GM21825 (cell line): ENCODE results near the gene CHAF1A.

Experiments
- ATAC-seq: cut with Tn5 transposase; IDR thresholded peaks from one replicate; pipeline ENCODE4 v1.9.1; 2021; ENCODE audit warnings: mild to moderate bottlenecking, moderate library complexity; ENCODE audit not compliant: unreplicated experiment

The CHAF1A gene

DNA sequence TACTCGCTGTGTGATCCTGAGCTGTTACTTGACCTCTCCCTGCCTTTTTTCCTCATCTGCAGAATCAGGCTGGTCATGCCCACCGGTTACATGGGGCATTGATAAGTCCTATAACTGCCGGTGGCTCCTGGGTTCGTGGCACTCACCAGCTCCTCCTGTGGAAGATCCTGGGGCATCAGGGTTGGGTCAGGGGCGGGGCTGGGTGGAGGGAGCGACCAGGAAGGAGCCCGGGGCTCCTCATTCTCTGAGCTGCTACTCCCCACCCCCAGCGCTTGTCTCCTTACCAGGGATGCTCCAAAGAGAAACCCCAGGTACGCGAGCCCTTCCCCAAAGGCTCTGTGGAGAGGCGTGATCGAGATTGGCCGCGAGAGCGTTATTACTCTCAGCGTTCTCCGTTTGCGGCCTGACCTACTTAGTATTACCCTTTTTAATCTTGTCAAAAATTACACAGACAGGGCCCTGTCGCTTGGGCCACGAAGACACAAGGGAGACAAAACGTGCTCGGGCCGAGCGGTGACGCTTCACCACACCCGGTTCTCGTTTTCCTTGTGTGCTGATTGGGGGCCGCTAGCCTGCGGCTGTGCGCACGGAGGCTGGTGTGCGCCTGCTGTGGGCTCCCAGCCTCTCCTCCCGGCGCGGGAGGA lies 80.4 kb downstream of the CHAF1A start:
- ATAC-seq: no peak

DNA sequence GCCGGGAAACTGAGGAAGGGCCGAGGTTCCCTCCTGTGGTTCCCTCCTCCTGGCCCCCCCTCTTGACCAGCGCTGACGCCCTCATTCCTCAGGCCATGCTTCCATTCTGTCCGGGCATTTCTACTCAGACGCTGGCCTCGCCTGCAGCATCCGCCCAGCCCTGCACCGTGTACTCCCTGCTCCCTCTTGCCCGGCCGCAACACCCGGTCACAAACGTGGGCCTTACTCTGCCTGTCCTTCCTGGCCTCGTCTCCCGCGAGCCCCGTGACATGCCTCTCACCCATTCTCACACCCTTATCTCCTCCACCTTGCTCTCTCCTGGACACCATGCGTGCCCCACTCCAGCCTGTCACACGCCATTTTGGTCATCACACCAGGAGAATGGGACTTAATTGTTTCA lies 80.9 kb downstream of the CHAF1A start:
- no peak for ATAC-seq

DNA sequence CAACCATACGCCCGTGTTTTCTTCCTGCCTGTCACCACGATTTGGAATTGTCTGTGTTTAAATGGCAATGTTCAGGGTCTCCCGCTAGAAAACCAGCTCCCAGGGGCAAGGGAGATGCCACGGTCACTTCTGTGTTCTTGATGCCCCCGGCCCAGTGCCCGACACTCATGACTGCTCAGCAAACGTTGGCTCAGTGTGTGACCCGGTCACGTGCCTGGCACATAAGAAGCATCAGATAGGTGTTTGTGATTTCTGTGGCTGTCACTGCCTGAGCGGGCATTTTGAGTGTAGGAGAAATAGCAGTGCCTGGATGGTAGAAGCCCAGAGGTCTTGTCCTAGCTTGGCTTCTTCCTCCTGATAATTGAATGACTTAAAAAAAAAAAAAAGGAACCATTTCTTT lies 85.1 kb downstream of the CHAF1A start:
- ATAC-seq: no peak

DNA sequence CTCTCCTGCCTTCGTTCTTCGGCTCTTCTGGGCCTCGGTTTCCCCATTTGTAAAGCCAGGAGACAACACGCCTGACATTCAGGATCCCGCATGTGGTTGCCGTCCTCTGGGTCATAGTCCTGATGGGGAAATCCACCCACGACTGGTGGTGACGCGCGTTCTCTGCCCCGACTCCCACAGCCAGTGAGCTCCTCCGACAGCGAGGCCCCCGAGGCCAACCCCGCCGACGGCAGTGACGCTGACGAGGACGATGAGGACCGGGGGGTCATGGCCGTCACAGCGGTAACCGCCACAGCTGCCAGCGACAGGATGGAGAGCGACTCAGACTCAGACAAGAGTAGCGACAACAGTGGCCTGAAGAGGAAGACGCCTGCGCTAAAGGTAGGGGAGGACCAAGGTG lies 86.1 kb downstream of the CHAF1A start:
- ATAC-seq: no peak

DNA sequence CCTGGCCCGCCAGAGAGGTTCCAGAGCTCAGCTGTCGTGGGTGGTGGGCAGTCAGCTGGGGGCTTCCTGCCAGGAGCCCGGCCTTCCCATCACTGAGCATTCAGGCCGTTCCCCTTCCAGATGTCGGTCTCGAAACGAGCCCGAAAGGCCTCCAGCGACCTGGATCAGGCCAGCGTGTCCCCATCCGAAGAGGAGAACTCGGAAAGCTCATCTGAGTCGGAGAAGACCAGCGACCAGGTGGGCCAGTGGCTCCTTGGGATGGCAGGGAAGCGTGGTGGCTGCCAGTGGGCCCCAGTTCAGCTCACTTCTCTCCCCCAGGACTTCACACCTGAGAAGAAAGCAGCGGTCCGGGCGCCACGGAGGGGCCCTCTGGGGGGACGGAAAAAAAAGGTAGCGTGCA lies 89.0 kb downstream of the CHAF1A start:
- no peak for ATAC-seq

DNA sequence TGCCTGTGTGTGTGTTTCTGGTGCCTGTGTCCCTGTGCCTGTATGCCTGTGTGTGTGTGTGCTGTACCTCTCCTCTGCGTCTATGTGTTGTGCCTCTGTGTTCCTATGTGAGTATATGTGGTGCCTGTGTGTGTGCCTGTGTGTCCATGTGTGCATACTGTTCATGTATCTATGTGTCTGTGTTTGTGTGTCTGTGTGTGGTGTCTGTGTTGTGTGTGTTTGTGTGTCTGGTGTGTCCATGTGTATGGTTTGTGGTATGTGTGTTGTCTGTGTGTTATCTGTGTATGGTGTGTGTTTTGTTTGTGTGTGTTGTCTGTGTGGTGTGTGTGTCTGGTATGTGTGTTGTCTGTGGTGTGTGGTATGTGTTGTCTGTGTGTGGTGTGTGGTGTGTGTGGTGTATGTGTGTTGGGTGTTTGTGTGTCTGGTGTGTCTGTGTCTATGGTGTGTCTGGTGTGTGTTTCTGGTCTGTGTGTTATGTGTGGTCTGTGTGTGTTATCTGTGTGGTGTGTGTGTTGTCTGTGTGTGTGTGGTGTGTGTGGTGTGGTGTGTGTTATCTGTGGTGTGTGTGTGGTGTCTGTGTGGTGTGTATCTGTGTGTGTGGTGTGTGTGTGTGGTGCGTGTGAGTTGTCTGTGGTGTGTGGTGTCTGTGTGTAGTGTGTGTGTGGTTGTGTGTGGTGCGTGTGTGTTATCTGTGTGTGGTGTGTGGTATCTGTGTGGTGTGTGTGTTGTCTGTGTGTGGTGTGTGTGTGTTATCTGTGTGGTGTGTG lies 90.1 kb downstream of the CHAF1A start:
- no peak for ATAC-seq
